Occipital lobe (tissue), 2 donors: ENCODE data around the gene SLC19A1. TPM values are rescaled to one million over a fixed set of nuclear protein-coding genes. Genes with fewer than 3 reads are reported as not detected.

Experiments used
- DNase-seq: peaks from one replicate; lab custom pipeline; 2025; lab: John Stamatoyannopoulos, UW
- total RNA-seq: library from RNA; depleted of rRNA; stranded (reverse); fragments of >200 nt; gene quantifications from one replicate; pipeline ENCODE4 v1.2.3, GENCODE V29; 2014

The SLC19A1 gene
- 10.8 TPM for total RNA-seq

DNA sequence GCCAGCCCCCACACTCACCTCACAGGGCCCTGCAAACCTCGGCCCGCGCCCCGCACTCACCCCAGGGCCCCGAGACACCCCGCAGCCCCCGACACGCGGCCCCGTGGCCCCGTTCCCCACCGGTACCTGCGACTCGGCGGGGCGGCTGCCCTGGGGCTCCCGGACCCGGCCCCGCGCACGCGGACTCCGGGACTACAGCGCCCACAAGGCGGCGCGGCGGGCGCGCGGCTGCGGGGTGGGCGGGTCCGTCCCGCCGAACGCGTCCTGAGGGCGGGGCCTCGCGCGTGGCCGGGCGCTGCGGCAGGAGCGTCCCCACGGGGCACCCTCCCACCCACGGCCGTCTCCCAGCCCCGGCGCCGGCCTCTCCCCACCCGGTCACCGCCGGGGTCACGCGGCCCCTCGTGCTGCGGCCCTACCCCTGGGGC is at the start of gene SLC19A1:
Gene SLC19A1, minus strand, starts transcription at position 199 of the 425 bp plus-strand sequence. CDS start 4,481 bp downstream, outside the sequence.
- peak; percentile 29 for DNase-seq

DNA sequence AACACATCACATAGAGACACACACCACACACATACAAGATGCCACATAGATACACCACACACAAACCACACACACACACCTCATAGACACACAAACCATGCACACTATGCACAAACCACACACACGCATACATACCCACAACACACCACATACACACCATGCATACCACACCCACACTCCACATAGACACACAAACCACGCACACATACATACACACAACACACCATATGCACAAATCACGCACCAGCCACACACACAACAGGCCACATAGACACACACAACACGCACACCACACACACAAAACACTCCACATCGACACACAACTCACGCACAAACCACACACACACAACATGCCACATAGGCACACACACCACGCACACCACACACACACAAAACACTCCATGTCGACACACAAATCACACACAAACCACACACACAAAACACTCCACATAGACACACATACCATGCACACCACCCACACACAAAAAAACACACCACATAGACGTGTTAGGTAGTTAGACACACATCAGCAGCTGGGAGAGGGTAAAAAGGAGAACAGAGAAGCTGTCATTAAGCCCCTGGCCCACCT is 49.5 kb upstream of the SLC19A1 start:
- no peak for DNase-seq

DNA sequence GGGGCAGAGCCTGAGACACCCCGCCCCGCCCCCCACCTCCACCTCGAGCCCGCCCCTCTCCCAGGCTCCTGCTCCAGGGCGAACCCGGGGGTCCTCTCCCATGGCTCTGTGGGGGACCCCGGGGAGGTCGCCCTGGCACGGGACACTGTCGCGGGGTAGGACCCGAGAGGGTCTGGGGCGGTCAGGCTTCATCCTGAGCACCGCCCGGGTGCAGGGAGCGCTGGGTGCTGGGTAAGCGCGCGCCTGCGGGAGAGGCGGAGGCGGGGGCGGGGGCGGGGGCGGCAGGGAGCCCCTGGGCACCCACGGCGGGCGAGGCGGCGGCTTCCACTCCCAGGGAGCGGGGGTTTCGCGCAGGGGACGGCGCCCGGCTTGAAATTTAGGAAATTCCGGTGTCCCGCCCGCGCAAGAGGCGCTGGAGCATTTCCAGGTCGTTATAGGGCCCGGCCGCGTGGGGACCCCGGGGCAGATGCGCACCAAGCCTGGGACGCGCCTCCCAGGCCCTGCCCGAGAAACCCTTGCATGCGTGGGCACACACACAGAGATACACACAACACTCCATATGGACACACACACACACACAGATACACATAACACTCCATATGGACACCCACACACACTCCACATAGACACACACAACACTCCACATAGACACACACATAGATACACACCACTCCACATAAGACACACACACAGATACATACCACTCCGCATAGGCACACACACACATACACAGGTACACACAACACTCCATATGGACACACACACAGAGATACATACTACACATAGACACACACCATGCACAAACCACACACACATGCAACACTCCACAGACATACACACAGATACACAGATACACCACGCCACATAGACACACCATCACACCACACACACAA is 48.7 kb upstream of the SLC19A1 start:
- no peak for DNase-seq

DNA sequence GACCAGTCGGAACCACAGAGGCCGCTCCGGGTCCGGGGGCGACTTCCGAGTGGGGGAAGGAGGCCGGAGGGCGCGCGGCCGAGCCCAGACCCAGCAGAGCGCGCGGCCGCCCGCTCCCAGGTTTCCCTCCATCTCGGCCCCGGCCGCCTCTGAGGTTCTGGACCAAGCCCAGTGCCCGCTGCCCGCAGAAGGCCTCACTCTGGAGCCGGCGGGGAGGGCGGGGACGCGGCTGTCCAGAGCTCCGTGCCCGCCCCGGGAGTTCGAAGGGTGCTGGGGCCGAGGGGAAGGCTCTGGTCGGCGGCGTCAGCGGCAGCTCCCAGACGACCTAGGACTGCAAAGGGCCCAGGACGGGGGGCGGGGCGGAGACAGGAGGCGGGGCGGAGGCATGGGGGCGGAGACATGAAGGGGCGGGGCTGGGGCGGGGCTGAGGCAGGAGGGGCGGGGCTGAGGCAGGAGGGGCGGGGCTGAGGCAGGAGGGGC is 48.0 kb upstream of the SLC19A1 start:
- DNase-seq, result no peak

DNA sequence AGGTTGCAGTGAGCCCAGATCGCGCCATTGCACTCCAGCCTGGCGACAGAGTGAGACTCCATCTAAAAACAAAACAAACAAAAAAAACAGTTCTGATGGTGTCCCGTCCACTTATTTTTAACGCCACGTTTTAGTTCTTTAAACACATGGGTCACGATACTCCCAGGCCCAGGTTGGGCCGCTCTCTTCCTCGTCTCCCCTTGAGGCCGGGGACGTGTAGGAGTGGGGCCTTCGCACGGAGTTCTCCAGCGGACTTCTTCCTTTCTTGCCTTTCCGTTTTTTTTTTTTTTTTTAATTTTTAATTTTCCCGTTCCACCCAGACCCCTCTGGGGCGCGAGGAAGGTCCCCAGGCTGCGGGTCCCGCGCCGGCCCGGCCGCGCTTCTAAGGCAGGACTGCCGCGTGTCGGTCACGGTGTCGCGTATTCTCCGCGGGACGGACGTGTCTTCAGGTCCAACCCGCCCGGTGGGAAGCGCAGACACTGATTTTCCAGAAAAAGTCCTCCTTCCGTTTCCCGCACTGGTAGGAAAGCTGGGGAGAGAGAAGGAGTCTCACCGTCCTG is 47.5 kb upstream of the SLC19A1 start:
- no peak for DNase-seq

- DNase-seq, result no peak
Measured at GRCh38 chr21:45588871-45589491, 46.7 kb upstream of the SLC19A1 start.

DNA sequence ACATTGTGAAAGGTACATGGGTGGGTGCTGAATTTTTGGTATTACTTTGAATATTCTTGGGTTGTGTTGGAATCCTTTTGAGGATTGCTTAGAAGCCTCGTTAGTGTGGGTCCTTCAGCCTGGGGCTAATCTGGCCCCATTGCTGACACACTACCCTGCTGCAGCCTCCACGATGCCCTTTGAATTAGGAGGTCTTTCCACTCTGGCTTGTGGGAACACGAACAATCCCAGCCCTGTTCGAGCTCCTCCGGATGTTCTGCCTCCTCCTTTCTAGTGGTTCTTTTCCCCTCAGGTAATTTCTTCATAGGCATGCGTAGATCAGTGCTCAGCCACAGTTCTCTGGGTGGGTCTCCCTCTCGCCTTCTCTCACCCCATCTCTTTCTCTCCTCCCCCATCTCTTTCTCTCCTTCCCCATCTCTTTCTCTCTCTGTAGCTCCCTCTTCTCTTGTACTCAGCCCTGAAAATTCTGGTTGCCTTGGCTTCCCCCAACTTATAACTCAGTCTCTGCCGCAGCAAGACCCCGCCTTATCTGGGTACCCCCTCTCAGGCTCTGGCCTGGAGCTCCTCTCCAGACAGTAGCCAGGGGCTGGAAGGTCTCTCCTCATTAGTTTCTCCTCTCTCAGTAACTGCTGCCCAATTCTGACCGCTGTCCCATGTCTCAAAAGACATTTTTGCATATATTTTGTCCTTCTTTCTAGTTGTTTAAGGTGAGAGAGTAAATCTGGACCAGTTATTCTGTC is 46.0 kb upstream of the SLC19A1 start:
- no peak for DNase-seq

DNA sequence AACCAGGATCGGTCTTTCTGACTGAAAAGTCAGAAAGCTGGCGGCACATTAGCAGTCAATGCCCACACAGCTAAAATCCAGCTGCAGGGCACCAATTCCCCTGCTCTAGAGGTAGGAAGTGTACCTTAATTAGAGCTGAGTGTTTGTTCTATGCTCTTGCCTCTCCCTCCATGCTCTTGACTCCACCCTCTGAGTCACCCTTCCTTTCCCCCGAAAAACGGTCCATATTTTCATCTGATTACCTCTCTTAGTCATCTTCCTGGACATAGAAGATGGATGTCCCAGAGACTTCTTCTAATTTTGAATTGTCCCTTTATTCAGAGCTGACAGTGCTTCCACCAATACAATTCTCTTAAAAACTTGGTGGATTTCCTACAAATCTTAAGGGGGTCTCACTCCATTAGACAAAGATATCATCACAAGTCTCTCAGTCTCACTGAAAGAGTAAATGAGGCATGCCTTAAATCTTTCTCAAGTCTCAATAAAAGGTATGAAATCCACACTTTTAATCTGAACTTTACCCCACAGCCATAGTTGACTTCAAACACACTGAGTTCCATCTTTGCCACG is 44.1 kb upstream of the SLC19A1 start:
- DNase-seq, result no peak

DNA sequence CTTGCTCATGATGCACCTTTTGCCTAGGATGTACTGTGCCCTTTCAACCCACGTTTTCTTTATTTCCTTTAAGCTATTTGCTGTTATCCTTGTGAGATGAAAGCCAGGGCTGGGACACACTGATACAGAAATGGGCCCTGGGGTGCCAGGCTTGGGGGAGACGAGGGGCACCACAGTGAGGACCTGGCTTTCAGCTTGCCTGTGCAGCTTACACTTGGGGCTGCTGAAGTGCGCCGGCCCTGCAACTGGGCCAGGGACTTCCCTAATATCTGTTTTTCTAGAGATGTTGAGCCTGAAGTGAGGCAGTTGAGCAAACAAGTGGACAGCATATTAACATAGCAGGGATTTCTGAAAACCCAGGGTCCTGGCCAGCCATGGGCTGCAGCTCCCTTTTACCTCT is 42.5 kb upstream of the SLC19A1 start:
- DNase-seq, result no peak

GRCh38 chr21:45583831-45584509 is 41.7 kb upstream of the SLC19A1 start:
- no peak for DNase-seq

GRCh38 chr21:45582128-45582527 is 39.9 kb upstream of the SLC19A1 start:
- no peak for DNase-seq

GRCh38 chr21:45581322-45581712 is 39.1 kb upstream of the SLC19A1 start:
- no peak for DNase-seq

GRCh38 chr21:45580576-45581321 is 38.5 kb upstream of the SLC19A1 start:
- no peak for DNase-seq

DNA sequence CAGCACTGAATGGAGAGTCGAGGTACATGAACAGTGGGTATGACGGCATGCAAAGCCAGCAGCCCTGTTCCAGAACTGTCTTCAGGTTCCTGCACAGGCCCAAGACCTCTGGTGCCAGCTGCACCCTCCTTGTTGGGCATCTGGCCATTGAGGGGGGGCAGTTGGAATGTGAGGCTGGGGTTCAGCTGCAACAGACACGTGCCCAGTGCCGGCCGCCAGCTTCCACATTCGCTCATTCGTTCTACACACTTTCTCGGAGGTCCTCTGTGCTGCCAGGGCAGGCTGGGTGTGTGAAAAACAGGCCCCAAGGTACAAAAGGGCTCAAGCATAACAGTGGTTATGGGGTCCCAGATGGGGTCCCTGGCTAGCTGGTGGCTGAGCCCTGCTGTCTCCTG is 37.9 kb upstream of the SLC19A1 start:
- no peak for DNase-seq

DNA sequence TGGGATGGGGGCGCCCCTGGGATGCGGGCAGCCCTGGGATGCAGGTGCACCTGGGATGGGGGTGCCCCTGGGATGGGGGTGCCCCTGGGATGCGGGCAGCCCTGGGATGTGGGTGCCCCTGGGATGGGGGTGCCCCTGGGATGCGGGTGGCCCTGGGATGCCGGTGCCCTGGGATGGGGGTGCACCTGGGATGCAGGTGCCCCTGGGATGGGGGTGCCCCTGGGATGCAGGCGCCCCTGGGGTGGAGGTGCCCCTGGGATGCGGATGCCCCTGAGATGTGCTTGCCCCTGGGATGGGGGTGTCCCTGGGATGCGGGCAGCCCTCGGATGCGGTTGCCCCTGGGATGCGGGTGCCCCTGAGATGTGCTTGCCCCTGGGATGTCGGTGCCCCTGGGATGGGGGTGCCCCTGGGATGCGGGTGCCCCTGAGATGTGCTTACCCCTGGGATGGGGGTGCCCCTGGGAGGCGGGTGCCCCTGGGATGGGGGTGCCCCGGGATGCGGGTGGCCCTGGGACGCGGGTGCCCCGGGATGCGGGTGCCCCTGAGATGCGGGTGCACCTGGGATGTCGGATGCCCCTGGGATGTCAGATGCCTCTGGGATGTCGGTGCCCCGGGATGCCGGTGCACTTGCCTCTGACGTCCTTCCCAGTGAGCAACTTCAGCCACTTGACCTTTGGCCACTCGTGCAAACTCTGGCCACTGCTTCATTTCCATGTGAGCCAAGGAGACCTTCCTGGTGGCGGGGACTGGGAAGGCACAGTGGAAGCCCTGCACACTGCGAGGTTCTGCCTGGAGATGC is 37.3 kb upstream of the SLC19A1 start:
- no peak for DNase-seq

GRCh38 chr21:45578811-45579381 is 36.7 kb upstream of the SLC19A1 start:
- DNase-seq, result no peak

- no peak for DNase-seq
Measured at GRCh38 chr21:45578176-45578801, 36.0 kb upstream of the SLC19A1 start.

- no peak for DNase-seq
Measured at GRCh38 chr21:45577801-45578175, 35.5 kb upstream of the SLC19A1 start.
